ENCODE results near the gene MCM3AP. TPM values are rescaled to one million over a fixed set of nuclear protein-coding genes. Genes with fewer than 3 reads are reported as not detected.

MCM3AP gene
- total and polyA plus RNA-seq, 9 of the 15 experiments (the other 6 are each of a cell fraction or from before 2014, with no cell fraction given), result 6.5 to 179 (median 69.6) TPM

GRCh38 chr21:46188226-46189212 is 96.9 kb downstream of the MCM3AP start (continued):
- TF ChIP-seq, protein P1, sequence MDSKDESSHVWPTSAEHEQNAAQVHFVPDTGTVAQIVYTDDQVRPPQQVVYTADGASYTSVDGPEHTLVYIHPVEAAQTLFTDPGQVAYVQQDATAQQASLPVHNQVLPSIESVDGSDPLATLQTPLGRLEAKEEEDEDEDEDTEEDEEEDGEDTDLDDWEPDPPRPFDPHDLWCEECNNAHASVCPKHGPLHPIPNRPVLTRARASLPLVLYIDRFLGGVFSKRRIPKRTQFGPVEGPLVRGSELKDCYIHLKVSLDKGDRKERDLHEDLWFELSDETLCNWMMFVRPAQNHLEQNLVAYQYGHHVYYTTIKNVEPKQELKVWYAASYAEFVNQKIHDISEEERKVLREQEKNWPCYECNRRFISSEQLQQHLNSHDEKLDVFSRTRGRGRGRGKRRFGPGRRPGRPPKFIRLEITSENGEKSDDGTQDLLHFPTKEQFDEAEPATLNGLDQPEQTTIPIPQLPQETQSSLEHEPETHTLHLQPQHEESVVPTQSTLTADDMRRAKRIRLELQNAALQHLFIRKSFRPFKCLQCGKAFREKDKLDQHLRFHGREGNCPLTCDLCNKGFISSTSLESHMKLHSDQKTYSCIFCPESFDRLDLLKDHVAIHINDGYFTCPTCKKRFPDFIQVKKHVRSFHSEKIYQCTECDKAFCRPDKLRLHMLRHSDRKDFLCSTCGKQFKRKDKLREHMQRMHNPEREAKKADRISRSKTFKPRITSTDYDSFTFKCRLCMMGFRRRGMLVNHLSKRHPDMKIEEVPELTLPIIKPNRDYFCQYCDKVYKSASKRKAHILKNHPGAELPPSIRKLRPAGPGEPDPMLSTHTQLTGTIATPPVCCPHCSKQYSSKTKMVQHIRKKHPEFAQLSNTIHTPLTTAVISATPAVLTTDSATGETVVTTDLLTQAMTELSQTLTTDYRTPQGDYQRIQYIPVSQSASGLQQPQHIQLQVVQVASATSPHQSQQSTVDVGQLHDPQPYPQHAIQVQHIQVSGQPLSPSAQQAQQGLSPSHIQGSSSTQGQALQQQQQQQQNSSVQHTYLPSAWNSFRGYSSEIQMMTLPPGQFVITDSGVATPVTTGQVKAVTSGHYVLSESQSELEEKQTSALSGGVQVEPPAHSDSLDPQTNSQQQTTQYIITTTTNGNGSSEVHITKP (IDR thresholded peaks at IDR 0.05; ENCODE audit: partially characterized antibody), result peak; percentile 84
- no peak for TF ChIP-seq ZNF282 (CRISPR knock-in tag; IDR thresholded peaks at IDR 0.05)
- no peak for TF ChIP-seq EZH2 (IDR thresholded peaks at IDR 0.05; ENCODE audit: borderline replicate concordance, low read depth, low read length)
- TF ChIP-seq FOS (IDR thresholded peaks at IDR 0.05; ENCODE audit: extremely low read depth, insufficient read length), result peak; percentile 79
- TF ChIP-seq PHF21A (IDR thresholded peaks at IDR 0.05; ENCODE audit: borderline replicate concordance, low read depth), result no peak
- TF ChIP-seq MTA2 (IDR thresholded peaks at IDR 0.05; ENCODE audit: low read depth), result no peak
- peak; percentile 91 for TF ChIP-seq NFE2 (IDR thresholded peaks at IDR 0.05; ENCODE audit: low read depth)
- no peak for TF ChIP-seq PHF8 (IDR thresholded peaks at IDR 0.05; ENCODE audit: borderline replicate concordance, low read length)
- TF ChIP-seq SPI1 (IDR thresholded peaks at IDR 0.05; ENCODE audit: borderline replicate concordance, low read depth, low read length), result peak; percentile 47; the same call in 1 of the 2 replicates
- 0 out of 2 replicates have a peak, but pooled peaks have one; percentile 18 for TF ChIP-seq TARDBP (IDR thresholded peaks at IDR 0.05)
- TF ChIP-seq RCOR1 (IDR thresholded peaks at IDR 0.05; ENCODE audit: borderline replicate concordance in 1 of 2, low read depth in 2 of 2, low read length in 2 of 2), result peak; percentile 51 to 87; a peak in 2 of 4 replicates
- peak; percentile 62 for TF ChIP-seq CBFA2T3 (IDR thresholded peaks at IDR 0.05)
- TF ChIP-seq ZNF584 (CRISPR knock-in tag; IDR thresholded peaks at IDR 0.05; ENCODE audit: low read depth), result no peak
- no peak for TF ChIP-seq ZNF766 (CRISPR knock-in tag; conservative IDR thresholded peaks at IDR 0.05)
- peak; percentile 70 for TF ChIP-seq TEAD4 (IDR thresholded peaks at IDR 0.05; ENCODE audit: low read length)
- TF ChIP-seq TEAD4 (CRISPR knock-in tag; IDR thresholded peaks at IDR 0.05; ENCODE audit: borderline replicate concordance), result no peak
- TF ChIP-seq POU5F1 (IDR thresholded peaks at IDR 0.05; ENCODE audit: borderline replicate concordance, low read depth, low read length, partially characterized antibody), result no peak
- peak; percentile 76; the same call in 1 of the 2 replicates for TF ChIP-seq GATAD2B (IDR thresholded peaks at IDR 0.05; ENCODE audit: borderline replicate concordance)
- peak in 1 of 2 experiments; percentile 10; a peak in 1 of 4 replicates for TF ChIP-seq SIN3A (IDR thresholded peaks at IDR 0.05; ENCODE audit: borderline replicate concordance in 2 of 2, control insufficient read depth in 1 of 2, low read depth in 2 of 2, low read length in 2 of 2)
- TF ChIP-seq, protein P2, sequence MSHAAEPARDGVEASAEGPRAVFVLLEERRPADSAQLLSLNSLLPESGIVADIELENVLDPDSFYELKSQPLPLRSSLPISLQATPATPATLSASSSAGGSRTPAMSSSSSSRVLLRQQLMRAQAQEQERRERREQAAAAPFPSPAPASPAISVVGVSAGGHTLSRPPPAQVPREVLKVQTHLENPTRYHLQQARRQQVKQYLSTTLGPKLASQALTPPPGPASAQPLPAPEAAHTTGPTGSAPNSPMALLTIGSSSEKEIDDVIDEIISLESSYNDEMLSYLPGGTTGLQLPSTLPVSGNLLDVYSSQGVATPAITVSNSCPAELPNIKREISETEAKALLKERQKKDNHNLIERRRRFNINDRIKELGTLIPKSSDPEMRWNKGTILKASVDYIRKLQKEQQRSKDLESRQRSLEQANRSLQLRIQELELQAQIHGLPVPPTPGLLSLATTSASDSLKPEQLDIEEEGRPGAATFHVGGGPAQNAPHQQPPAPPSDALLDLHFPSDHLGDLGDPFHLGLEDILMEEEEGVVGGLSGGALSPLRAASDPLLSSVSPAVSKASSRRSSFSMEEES (CRISPR knock-in tag; IDR thresholded peaks at IDR 0.05), result no peak
- TF ChIP-seq ETV6 (IDR thresholded peaks at IDR 0.05; ENCODE audit: borderline replicate concordance in 1 of 2, low read depth in 2 of 2, low read length in 1 of 2), result no peak
- TF ChIP-seq ETV6 (CRISPR knock-in tag; IDR thresholded peaks at IDR 0.05; ENCODE audit: borderline replicate concordance), result no peak
- peak; percentile 82 for TF ChIP-seq ARID1B (IDR thresholded peaks at IDR 0.05)

Data from K562 (cell line).